BE2C (cell line): ENCODE measurements around the gene TTC38.
"Not testable (repeated sequence)": the region's sequence is repeated elsewhere in the genome, so short reads cannot be mapped to it uniquely, and the experiment has no call there.

Experiments used
- DNase-seq: peaks from one replicate; pipeline ENCODE4 v3.0.0-alpha.2; 2020
- H3K27me3 ChIP-seq: fragments of 250-450 bp; sonication (Bioruptor Pico); 2 replicates; pipeline ENCODE4 v1.5.1; 2020; ENCODE audit warnings: mild to moderate bottlenecking
- H3K36me3 ChIP-seq: fragments of 250-450 bp; sonication (Bioruptor Pico); 2 replicates; pipeline ENCODE4 v1.5.1; 2020; ENCODE audit warnings: mild to moderate bottlenecking
- H3K4me1 ChIP-seq: fragments of 250-450 bp; sonication (Bioruptor Pico); 2 replicates; pipeline ENCODE4 v1.5.1; 2020
- H3K4me3 ChIP-seq: 2 replicates; pipeline ENCODE4 v1.5.1; 2011; ENCODE audit warnings: low read depth, low read length
- H3K9me3 ChIP-seq: fragments of 250-450 bp; sonication (Bioruptor Pico); 2 replicates; pipeline ENCODE4 v1.5.1; 2020
- CTCF ChIP-seq: IDR thresholded peaks from 2 replicates; pipeline ENCODE4 v1.5.1; 2012; ENCODE audit warnings: mild to moderate bottlenecking, low read depth, low read length

The TTC38 gene

GRCh38 chr22:46303347-46303965, 35.6 kb downstream of the TTC38 start:
- TF ChIP-seq CTCF, result no peak
- H3K4me3 ChIP-seq, result no peak overlapping the region
- no peaks in the 10 kb centered on the region for H3K9me3 ChIP-seq
- H3K4me1 ChIP-seq, result no peaks in the 10 kb centered on the region
- DNase-seq, result no peak
- H3K27me3 ChIP-seq, result no peaks in the 10 kb centered on the region
- peaks cover 55% of the 10 kb centered on the region for H3K36me3 ChIP-seq

- no peak for TF ChIP-seq CTCF
- H3K4me1 ChIP-seq, result no peaks in the 10 kb centered on the region
- no peak overlapping the region for H3K4me3 ChIP-seq
- peaks cover 59% of the 10 kb centered on the region for H3K36me3 ChIP-seq
- no peaks in the 10 kb centered on the region for H3K9me3 ChIP-seq
- H3K27me3 ChIP-seq, result no peaks in the 10 kb centered on the region
- no peak for DNase-seq
Measured at GRCh38 chr22:46308283-46308988, 40.6 kb downstream of the TTC38 start.

GRCh38 chr22:46309526-46310085, 41.8 kb downstream of the TTC38 start:
- DNase-seq, result no peak
- H3K36me3 ChIP-seq, result peaks cover 64% of the 10 kb centered on the region
- no peaks in the 10 kb centered on the region for H3K9me3 ChIP-seq
- H3K4me1 ChIP-seq, result no peaks in the 10 kb centered on the region
- H3K27me3 ChIP-seq, result no peaks in the 10 kb centered on the region
- H3K4me3 ChIP-seq, result no peak overlapping the region
- TF ChIP-seq CTCF, result no peak

- DNase-seq, result no peak
- no peaks in the 10 kb centered on the region for H3K4me1 ChIP-seq
- H3K36me3 ChIP-seq, result peaks cover 70% of the 10 kb centered on the region
- no peak for TF ChIP-seq CTCF
- no peaks in the 10 kb centered on the region for H3K9me3 ChIP-seq
- H3K4me3 ChIP-seq, result no peak overlapping the region
- no peaks in the 10 kb centered on the region for H3K27me3 ChIP-seq
Measured at GRCh38 chr22:46312056-46312455, 44.2 kb downstream of the TTC38 start.

- H3K27me3 ChIP-seq, H3K4me1 ChIP-seq, H3K9me3 ChIP-seq, DNase-seq, H3K4me3 ChIP-seq: not testable (repeated sequence)
- H3K36me3 ChIP-seq, result peaks cover 78% of the 10 kb centered on the region
Measured at GRCh38 chr22:46312848-46313247, 45.0 kb downstream of the TTC38 start.

- TF ChIP-seq CTCF, result no peak
- peaks cover 79% of the 10 kb centered on the region for H3K36me3 ChIP-seq
- H3K4me3 ChIP-seq, result no peak overlapping the region
- H3K27me3 ChIP-seq, result no peaks in the 10 kb centered on the region
- H3K9me3 ChIP-seq, result no peaks in the 10 kb centered on the region
- no peak for DNase-seq
- no peaks in the 10 kb centered on the region for H3K4me1 ChIP-seq
Measured at GRCh38 chr22:46315976-46316375, 48.2 kb downstream of the TTC38 start.
